ENCODE data around the gene RBM33. TPM values are rescaled to one million over a fixed set of nuclear protein-coding genes. Genes with fewer than 3 reads are reported as not detected.

RBM33 gene
- total RNA-seq, 1 donor from 2014 or later, result 77.0 TPM

DNA sequence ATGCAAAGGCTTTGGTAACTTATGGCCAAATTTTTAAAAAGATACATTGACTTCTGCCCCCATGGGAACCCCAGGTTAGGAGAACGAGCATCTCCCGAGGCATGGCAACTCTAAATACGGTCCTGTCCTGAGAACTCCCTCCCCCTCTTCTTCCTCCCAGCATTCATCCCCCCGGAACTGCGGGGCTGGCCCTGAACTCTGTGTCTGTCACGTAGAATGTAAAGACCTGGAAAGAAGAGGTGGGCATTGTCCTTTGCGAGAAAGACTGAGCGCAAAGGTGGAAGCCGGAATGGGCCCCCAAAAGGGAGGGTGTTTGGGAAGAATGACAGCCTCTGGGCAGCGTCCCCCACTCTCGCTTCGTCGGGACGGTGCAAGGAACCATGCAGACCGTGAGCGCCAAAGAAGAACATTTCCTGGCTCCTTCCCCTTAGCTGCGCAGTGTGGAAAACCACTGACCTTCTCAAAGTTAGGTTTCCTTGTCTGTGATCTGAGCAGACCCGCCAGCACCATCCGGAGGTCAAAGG lies 146.8 kb downstream of the RBM33 start:
- intact Hi-C loops (cut with micrococcal nuclease), result no loop called here

DNA sequence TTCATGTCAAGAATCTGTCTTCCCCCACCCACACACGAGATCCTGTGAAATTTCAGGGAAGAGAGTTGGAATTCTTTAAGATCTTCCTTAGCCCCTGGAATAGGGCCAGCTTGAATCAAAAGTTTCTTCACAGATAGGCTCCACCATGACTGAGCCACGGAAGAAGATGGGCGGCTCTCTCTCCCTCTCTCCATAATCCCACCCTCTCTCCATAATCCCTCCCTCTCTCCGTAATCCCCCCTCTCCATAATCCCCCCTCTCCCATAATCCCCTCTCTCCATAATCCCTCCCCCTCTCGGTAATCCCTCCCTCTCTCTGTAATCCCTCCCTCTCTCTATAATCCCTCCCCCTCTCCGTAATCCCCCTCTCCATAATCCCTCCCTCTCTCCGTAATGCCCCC lies 147.4 kb downstream of the RBM33 start:
- intact Hi-C loops (cut with micrococcal nuclease), result no loop called here

GRCh38 chr7:155792315-155792960 lies 148.0 kb downstream of the RBM33 start:
- intact Hi-C loops (cut with micrococcal nuclease), result no loop called here

DNA sequence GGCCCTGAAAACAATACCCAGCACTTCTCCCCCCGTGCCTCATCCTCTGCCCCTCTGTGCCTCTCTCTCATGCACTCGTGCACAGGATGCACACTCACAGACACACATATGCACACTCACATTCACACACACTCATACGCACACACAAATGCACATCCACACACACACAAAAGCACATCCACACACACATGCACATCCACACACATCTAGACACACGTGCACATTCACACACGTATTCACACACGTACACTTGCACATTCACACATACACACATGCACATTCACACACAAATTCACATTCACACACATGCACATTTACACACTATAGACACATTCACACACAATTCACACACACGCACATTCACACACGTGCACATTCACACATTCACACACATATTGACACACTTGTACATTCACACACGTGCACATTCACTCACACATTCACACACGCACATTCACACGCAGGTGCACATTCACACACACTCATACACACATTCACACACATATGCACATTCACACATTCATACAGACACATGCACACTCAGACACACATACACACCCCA lies 148.6 kb downstream of the RBM33 start:
- intact Hi-C loops (cut with micrococcal nuclease), result no loop called here

DNA sequence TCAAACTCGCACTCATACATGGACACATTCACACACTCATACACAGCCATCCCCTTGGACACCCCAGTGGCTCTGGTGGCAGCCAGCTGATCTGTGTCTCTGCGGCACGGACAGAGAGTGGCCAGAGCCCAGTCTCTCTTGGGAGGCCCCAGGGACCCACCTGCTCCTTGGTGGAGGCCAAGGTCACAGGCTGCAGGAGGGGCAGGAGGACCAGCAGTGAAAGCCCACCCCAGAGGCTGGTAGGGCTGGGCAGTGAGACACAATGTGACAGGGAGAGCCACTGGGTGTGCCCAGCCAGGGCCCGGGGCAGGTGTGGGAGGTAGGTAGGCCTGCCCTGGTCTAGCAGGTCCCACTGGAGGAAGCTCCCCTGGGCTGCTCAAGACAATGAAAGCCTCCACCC lies 149.3 kb downstream of the RBM33 start:
- intact Hi-C loops (cut with micrococcal nuclease), result no loop called here

- intact Hi-C loops (cut with micrococcal nuclease), result no loop called here
These were observed 149.7 kb downstream of the RBM33 start for GRCh38 chr7:155794196-155794595.

DNA sequence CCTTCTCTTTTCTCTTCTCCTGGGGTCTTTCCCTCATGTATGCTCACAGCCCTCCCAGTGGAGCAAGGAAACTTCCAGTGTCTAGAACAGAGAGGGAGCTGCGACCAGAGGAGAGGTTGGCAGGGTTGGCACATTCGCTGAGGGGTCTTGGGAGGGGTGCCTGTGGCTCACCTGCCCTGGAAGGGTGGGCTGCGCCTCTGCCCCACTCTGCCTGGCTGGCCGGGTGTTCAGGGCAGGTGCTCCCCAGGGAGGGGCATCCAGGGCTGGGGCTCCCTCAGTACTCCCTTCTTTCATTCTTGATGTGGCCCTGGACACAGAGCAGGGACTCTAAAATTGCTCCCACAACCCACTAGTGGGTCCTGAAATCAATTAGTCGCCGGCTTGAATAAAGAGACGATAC lies 150.9 kb downstream of the RBM33 start:
- intact Hi-C loops (cut with micrococcal nuclease), result loop anchor here (5.0 kb wide), 1 partner anchor 1022 kb away; no protein-coding TSS in a partner anchor

GRCh38 chr7:155795951-155796350 lies 151.5 kb downstream of the RBM33 start:
- intact Hi-C loops (cut with micrococcal nuclease), result loop anchor here (5.0 kb wide), 1 partner anchor 1021 kb away; no protein-coding TSS in a partner anchor

DNA sequence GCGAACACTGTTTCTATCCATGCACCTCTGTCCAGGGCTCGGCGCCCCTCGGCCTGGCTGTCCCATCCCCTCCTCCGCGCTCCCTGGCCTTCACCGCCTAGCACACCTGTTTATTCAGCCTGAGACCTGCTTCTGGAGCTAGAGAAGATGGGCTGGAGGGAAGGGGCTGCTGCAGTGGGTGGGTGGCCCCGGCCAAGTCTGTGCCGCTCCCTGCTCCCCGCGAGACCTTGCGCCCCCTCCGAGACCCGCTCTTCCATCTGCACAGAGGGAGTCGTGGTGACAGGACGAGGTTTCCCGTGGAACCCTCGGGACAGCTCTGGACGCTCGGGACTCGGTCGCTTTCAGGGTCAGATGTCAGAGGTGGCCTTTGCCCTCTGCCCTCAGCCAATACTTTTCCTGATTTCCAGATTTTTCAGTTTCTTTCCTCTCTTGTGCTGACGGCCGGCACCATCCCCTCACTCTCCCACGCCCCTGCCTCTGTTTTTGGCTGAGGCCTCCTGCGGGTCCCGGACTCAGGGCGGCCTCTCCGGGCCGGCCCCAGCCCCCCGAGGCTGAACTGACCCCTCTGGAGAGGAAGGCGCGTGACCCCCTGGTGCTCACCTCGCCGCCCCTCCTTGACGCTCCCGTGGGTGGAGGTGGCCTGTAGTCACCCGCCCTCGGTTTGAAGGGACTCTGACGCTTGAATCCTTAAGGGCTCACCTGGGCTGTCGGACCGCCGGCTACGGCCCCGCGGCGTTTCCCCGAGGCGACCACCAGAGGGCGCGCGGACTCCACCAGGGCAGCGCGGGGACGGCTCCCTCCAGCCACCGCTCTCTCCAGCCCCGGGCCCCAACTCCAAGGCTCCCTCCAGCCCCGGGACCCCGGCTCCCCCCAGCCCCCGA lies 152.2 kb downstream of the RBM33 start:
- intact Hi-C loops (cut with micrococcal nuclease), result loop anchor here (1.0 to 5.0 kb wide), 2 partner anchors 677 to 1021 kb away; no protein-coding TSS in a partner anchor

- intact Hi-C loops (cut with micrococcal nuclease), result loop anchor here (1.0 to 5.0 kb wide), 2 partner anchors 676 to 1020 kb away; no protein-coding TSS in a partner anchor
These were observed 153.1 kb downstream of the RBM33 start for GRCh38 chr7:155797262-155798250.

GRCh38 chr7:155798673-155799439 lies 154.4 kb downstream of the RBM33 start:
- intact Hi-C loops (cut with micrococcal nuclease), result loop anchor here (5.0 kb wide), 1 partner anchor 1018 kb away; no protein-coding TSS in a partner anchor

DNA sequence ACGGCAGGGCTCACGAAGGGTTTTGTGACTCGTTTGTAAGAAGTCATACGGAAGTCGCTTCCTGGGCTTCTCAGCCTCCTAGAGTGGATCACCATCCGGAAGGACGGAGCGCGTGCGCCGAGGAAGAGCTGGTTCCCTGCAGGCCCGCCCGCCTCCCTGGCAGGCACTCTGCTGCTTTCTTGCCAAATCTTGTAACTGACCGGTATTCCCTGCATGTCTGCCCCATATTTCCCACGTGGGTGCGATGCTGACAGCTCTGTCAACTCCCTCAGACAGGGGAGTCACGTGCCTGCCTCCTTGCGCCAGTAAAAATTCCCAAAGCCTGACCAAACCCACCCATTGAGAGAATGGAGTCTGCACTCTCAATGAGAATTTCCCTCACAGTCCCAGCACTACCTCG lies 155.1 kb downstream of the RBM33 start:
- intact Hi-C loops (cut with micrococcal nuclease), result loop anchor here (5.0 kb wide), 1 partner anchor 1018 kb away; no protein-coding TSS in a partner anchor

GRCh38 chr7:155800301-155800700 lies 155.8 kb downstream of the RBM33 start:
- intact Hi-C loops (cut with micrococcal nuclease), result loop anchor here (10.0 kb wide), 2 partner anchors 844 to 954 kb away; partner anchors contain the start of gene RNF32

DNA sequence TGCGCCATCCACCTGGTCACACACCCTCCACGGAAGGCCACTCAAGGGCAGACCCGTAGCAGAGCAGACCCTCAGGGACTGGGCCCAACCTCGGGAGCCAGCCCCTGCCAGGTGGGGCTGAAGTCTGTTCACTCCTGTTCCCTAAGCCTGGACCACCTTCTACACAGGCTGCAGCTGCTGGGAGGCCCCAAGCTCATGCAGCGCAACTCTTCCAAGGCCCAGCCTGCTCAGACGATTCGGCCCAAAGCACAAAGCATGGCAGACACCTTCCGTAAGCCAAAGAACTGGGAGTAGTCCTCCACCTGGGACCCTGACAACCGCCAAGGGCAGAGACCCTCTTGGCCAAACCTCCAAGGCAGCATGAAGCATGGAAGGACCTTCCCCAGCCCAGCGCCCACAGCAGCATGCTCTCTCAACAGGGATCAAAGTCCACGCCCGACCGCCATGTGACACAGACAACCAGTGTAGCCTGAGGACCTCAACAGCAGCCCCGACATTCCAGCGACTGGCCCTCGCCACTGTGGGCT lies 156.3 kb downstream of the RBM33 start:
- intact Hi-C loops (cut with micrococcal nuclease), result loop anchor here (10.0 kb wide), 2 partner anchors 844 to 954 kb away; partner anchors contain the start of gene RNF32

GRCh38 chr7:155802291-155802690 lies 157.8 kb downstream of the RBM33 start:
- intact Hi-C loops (cut with micrococcal nuclease), result loop anchor here (10.0 kb wide), 2 partner anchors 843 to 953 kb away; partner anchors contain the start of gene RNF32

DNA sequence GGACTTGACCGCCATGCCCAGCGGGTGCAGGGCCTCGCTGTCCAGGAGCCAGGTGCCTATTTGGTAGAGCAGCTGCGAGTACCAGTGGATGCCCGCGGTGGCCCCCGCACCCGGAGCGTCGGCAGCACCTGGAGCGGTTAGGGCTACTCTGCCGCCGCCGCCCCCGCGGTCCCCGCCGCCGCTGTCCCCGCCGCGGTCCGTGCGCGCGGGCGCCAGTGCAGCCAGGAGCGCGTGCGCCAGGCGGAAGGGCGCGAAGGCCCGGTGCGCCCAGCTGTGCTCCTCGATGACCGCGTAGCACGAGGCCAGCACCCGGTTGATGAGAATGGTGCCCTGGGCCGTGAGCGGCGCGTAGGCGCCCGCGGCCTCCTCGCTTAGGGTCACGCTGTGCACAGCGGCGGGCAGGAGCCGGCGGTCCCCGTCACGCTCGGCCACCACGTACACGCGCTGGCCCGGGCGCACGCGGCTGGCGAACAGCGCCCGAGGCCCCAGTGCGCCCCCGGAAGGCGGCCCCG lies 158.5 kb downstream of the RBM33 start:
- intact Hi-C loops (cut with micrococcal nuclease), result loop anchor here (10.0 kb wide), 2 partner anchors 842 to 952 kb away; partner anchors contain the start of gene RNF32

- intact Hi-C loops (cut with micrococcal nuclease), result loop anchor here (10.0 kb wide), 2 partner anchors 841 to 951 kb away; partner anchors contain the start of gene RNF32
These were observed 159.2 kb downstream of the RBM33 start for GRCh38 chr7:155803418-155804376.

All from T-helper 2 cell treated with Interferon-gamma antibody and Interleukin-4, amounts not matched to agents 100 ng/mL and 5 ng/mL, for 36 hours (primary cell).